Gastrocnemius medialis (tissue), 4 donors: Measurements from ENCODE around the gene ANKMY1.

ENCODE experiments used
- CTCF ChIP-seq, 5 experiments: fragments of 450-650 bp in 3 of 5; fragments of 200-600 bp in 2 of 5; sonication (generic) in 2 of 5; IDR thresholded peaks in 4 of 5; conservative IDR thresholded peaks in 1 of 5; 1 replicate in 4 of 5; 2 replicates in 1 of 5; pipeline ENCODE4 v1.5.1; 2016 to 2019; ENCODE audit warnings: antibody characterized with exemption in 5 of 5, mild to moderate bottlenecking in 3 of 5, moderate library complexity in 3 of 5
- POLR2A ChIP-seq, 2 donors: fragments of 450-650 bp; IDR thresholded peaks; one replicate each; pipeline ENCODE4 v1.6.1; 2017; ENCODE audit warnings: antibody characterized with exemption in 2 of 2, mild to moderate bottlenecking in 2 of 2, moderate library complexity in 2 of 2

GRCh38 chr2:240465268-240465764, 92.5 kb downstream of the ANKMY1 start:
- TF ChIP-seq CTCF (IDR thresholded peaks at IDR 0.05 in 4 of 5, conservative IDR thresholded peaks at IDR 0.05 in 1 of 5) (no peak), POLR2A (IDR thresholded peaks at IDR 0.05) (no peak)
